HG03060 (cell line): ENCODE measurements around the gene INPP4A.
"Not testable (repeated sequence)": the region's sequence is repeated elsewhere in the genome, so short reads cannot be mapped to it uniquely, and the experiment has no call there.

Experiments used
- ATAC-seq: cut with Tn5 transposase; IDR thresholded peaks from one replicate; pipeline ENCODE4 v1.9.1; 2021; ENCODE audit warnings: low read depth, moderate number of reproducible peaks; ENCODE audit not compliant: unreplicated experiment

Gene INPP4A

GRCh38 chr2:98435670-98436069 lies 9.0 kb upstream of the INPP4A start:
- ATAC-seq, result not testable (repeated sequence)

- ATAC-seq, result no peak
Observed at GRCh38 chr2:98436734-98437133, 7.9 kb upstream of the INPP4A start.

- ATAC-seq, result peak; percentile 42
Observed at GRCh38 chr2:98438190-98439133, 6.2 kb upstream of the INPP4A start.

- ATAC-seq, result no peak
Observed at GRCh38 chr2:98441706-98442450, 2.8 kb upstream of the INPP4A start.

- no peak for ATAC-seq
Observed at GRCh38 chr2:98442488-98442887, 2.2 kb upstream of the INPP4A start.

- peak; percentile 12 for ATAC-seq
Observed at GRCh38 chr2:98445177-98445682, 572 bp downstream of the INPP4A start.

GRCh38 chr2:98445683-98446581 lies 1.3 kb downstream of the INPP4A start:
- ATAC-seq, result no peak

- no peak for ATAC-seq
Observed at GRCh38 chr2:98446850-98447249, 2.2 kb downstream of the INPP4A start.

GRCh38 chr2:98448441-98449145 lies 3.9 kb downstream of the INPP4A start:
- no peak for ATAC-seq

- no peak for ATAC-seq
Observed at GRCh38 chr2:98452396-98453027, 7.9 kb downstream of the INPP4A start.

- ATAC-seq, result no peak
Observed at GRCh38 chr2:98453083-98453482, 8.4 kb downstream of the INPP4A start.

GRCh38 chr2:98453531-98453930 lies 8.9 kb downstream of the INPP4A start:
- no peak for ATAC-seq

GRCh38 chr2:98454073-98454472 lies 9.4 kb downstream of the INPP4A start:
- no peak for ATAC-seq

GRCh38 chr2:98454500-98455235 lies 10.0 kb downstream of the INPP4A start:
- ATAC-seq, result no peak

GRCh38 chr2:98455494-98455976 lies 10.9 kb downstream of the INPP4A start:
- ATAC-seq, result peak; percentile 38

- ATAC-seq, result no peak
Observed at GRCh38 chr2:98457045-98457696, 12.5 kb downstream of the INPP4A start.

- no peak for ATAC-seq
Observed at GRCh38 chr2:98458207-98458606, 13.5 kb downstream of the INPP4A start.
